OCI-LY3 (cell line): ENCODE results near the gene RPAP2.

Experiments used
- CTCF ChIP-seq: fragments of 200-600, 300-600 bp; sonication (generic); IDR thresholded peaks from 2 replicates; pipeline ENCODE4 v1.5.1; 2014; ENCODE audit warnings: antibody characterized with exemption, low read length, low read depth
- EZH2phosphoT487 ChIP-seq: fragments of 200-600 bp; shearing (Covaris generic); IDR thresholded peaks from 2 replicates; pipeline ENCODE4 v1.6.1; 2018; ENCODE audit warnings: antibody characterized with exemption, mixed run types, low read depth

DNA sequence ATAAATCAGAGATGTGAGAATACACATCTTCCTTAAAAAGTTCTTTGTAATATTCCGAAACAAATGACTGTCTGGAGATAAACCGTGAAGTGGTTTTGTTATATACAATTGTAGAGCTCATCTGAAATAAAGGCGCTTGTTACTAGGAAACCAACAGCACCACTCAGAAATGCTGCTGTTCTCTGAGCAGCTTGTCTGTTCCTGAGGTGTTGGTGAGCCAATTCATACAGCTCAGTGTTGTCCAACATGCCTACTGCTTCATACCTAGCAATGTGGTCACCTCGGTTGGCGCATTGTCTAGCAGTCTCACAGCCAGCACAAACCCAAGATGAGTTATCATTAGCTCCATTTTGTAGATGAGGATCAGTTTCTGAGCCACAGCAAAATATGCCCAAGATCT lies 143.5 kb downstream of the RPAP2 start:
- TF ChIP-seq CTCF = no peak
- no peak for TF ChIP-seq EZH2phosphoT487
